H9 (cell line): ENCODE measurements around the gene KIF12. TPM values are rescaled to one million over a fixed set of nuclear protein-coding genes. Genes with fewer than 3 reads are reported as not detected.

Experiments used
- DNase-seq: peaks from one replicate; pipeline ENCODE4 v3.0.0-alpha.2; 2017
- H2AFZ ChIP-seq: one replicate; pipeline ENCODE4 v1.6.1; 2013; ENCODE audit warnings: mild to moderate bottlenecking, low read length, control low read depth, moderate library complexity
- H2AK5ac ChIP-seq: 2 replicates; pipeline ENCODE4 v1.6.1; 2013; ENCODE audit warnings: low read length, control low read depth, mixed read lengths; ENCODE audit not compliant: insufficient read length
- H2BK120ac ChIP-seq: one replicate; pipeline ENCODE4 v1.6.1; 2013; ENCODE audit warnings: low read depth, mild to moderate bottlenecking, low read length, control low read depth, inconsistent platforms; ENCODE audit not compliant: poor library complexity, severe bottlenecking
- H2BK12ac ChIP-seq: 2 replicates; pipeline ENCODE4 v1.6.1; 2013; ENCODE audit warnings: low read length, control low read depth, mixed read lengths, low read depth; ENCODE audit not compliant: insufficient read length
- H2BK15ac ChIP-seq: 2 replicates; pipeline ENCODE4 v1.6.1; 2013; ENCODE audit warnings: low read depth, low read length, control low read depth
- H2BK20ac ChIP-seq: one replicate; pipeline ENCODE4 v1.6.1; 2013; ENCODE audit warnings: low read depth, mild to moderate bottlenecking, low read length, control low read depth, inconsistent platforms; ENCODE audit not compliant: poor library complexity, severe bottlenecking
- H2BK5ac ChIP-seq: 2 replicates; pipeline ENCODE4 v1.6.1; 2013; ENCODE audit warnings: low read length, control low read depth, mixed read lengths; ENCODE audit not compliant: insufficient read length
- H3K14ac ChIP-seq: 2 replicates; pipeline ENCODE4 v1.6.1; 2013; ENCODE audit warnings: low read length, control low read depth; ENCODE audit not compliant: insufficient read depth
- H3K18ac ChIP-seq: 2 replicates; pipeline ENCODE4 v1.6.1; 2013; ENCODE audit warnings: low read depth, mild to moderate bottlenecking, mixed read lengths, low read length, control low read depth; ENCODE audit not compliant: insufficient read length
- H3K23ac ChIP-seq: 2 replicates; pipeline ENCODE4 v1.6.1; 2013; ENCODE audit warnings: low read length, control low read depth, mixed read lengths, low read depth; ENCODE audit not compliant: insufficient read length
- H3K23me2 ChIP-seq: 2 replicates; pipeline ENCODE4 v1.6.1; 2013; ENCODE audit warnings: low read depth, mild to moderate bottlenecking, mixed read lengths, low read length, control low read depth; ENCODE audit not compliant: insufficient read length, poor library complexity, severe bottlenecking
- H3K27ac ChIP-seq: 2 replicates; pipeline ENCODE4 v1.5.1; 2013; ENCODE audit warnings: low read length, control low read depth, mixed read lengths, low read depth; ENCODE audit not compliant: insufficient read length
- H3K27me3 ChIP-seq: 2 replicates; pipeline ENCODE4 v1.6.1; 2013; ENCODE audit warnings: low read length, control low read depth, inconsistent platforms; ENCODE audit not compliant: insufficient read depth
- H3K4ac ChIP-seq: 2 replicates; pipeline ENCODE4 v1.6.1; 2013; ENCODE audit warnings: low read depth, mild to moderate bottlenecking, control low read depth, inconsistent platforms, low read length, moderate library complexity
- H3K4me1 ChIP-seq: 2 replicates; pipeline ENCODE4 v1.6.1; 2013; ENCODE audit warnings: low read length, control low read depth, inconsistent platforms; ENCODE audit not compliant: insufficient read depth
- H3K4me2 ChIP-seq: 2 replicates; pipeline ENCODE4 v1.6.1; 2013; ENCODE audit warnings: low read length, control low read depth, mixed read lengths; ENCODE audit not compliant: insufficient read length, insufficient read depth
- H3K56ac ChIP-seq: 2 replicates; pipeline ENCODE4 v1.6.1; 2013; ENCODE audit warnings: low read depth, mild to moderate bottlenecking, mixed read lengths, low read length, control low read depth; ENCODE audit not compliant: insufficient read length
- H3K79me1 ChIP-seq: 2 replicates; pipeline ENCODE4 v1.6.1; 2013; ENCODE audit warnings: low read depth, mild to moderate bottlenecking, moderate library complexity, low read length, control low read depth, inconsistent platforms; ENCODE audit not compliant: insufficient read depth, poor library complexity, severe bottlenecking
- H3K79me2 ChIP-seq: 2 replicates; pipeline ENCODE4 v1.6.1; 2013; ENCODE audit warnings: low read length, control low read depth, inconsistent platforms; ENCODE audit not compliant: insufficient read depth
- H3K9ac ChIP-seq: 2 replicates; pipeline ENCODE4 v1.6.1; 2013; ENCODE audit warnings: low read length, control low read depth, mixed read lengths; ENCODE audit not compliant: insufficient read length; ENCODE audit errors: extremely low read depth
- H3K9me3 ChIP-seq: one replicate; pipeline ENCODE4 v1.6.1; 2013; ENCODE audit warnings: low read depth, low read length, inconsistent platforms; ENCODE audit not compliant: control insufficient read depth
- H3T11ph ChIP-seq: one replicate; pipeline ENCODE4 v1.6.1; 2013; ENCODE audit warnings: mild to moderate bottlenecking, low read length, control low read depth, inconsistent platforms
- H4K20me1 ChIP-seq: one replicate; pipeline ENCODE4 v1.6.1; 2013; ENCODE audit not compliant: control insufficient read depth, insufficient read length, insufficient read depth
- H4K5ac ChIP-seq: 2 replicates; pipeline ENCODE4 v1.6.1; 2013; ENCODE audit warnings: low read depth, mild to moderate bottlenecking, mixed read lengths, low read length, control low read depth; ENCODE audit not compliant: insufficient read length
- H4K8ac ChIP-seq: replicated peaks from 2 replicates; pipeline ENCODE4 v1.6.1; 2013; ENCODE audit warnings: low read length, control low read depth, mixed read lengths, low read depth; ENCODE audit not compliant: insufficient read length
- H4K91ac ChIP-seq: 2 replicates; pipeline ENCODE4 v1.6.1; 2013; ENCODE audit warnings: low read depth, mild to moderate bottlenecking, moderate library complexity, mixed read lengths, low read length, control low read depth; ENCODE audit not compliant: insufficient read length
- H3K27ac Mint-ChIP-seq, 3 experiments: 2 replicates in 2 of 3; 3 replicates in 1 of 3; pipeline ENCODE4 v1.8.0; 2020 to 2021; ENCODE audit warnings: mixed read lengths in 3 of 3, mild to moderate bottlenecking in 1 of 3, moderate library complexity in 1 of 3
- H3K27me3 Mint-ChIP-seq: 2 replicates; pipeline ENCODE4 v1.8.0; 2021; ENCODE audit warnings: low read depth, mild to moderate bottlenecking, moderate library complexity, mixed read lengths
- H3K36me3 Mint-ChIP-seq, 3 experiments: 2 replicates in 2 of 3; 3 replicates in 1 of 3; pipeline ENCODE4 v1.8.0; 2020 to 2021; ENCODE audit warnings: low read depth in 3 of 3, mixed read lengths in 3 of 3; ENCODE audit not compliant: insufficient read depth in 1 of 3
- H3K4me1 Mint-ChIP-seq, 2 experiments: 2 replicates each; pipeline ENCODE4 v1.8.0; 2020; ENCODE audit warnings: mixed read lengths in 2 of 2
- H3K4me3 Mint-ChIP-seq, 2 experiments: 2 replicates in 1 of 2; 3 replicates in 1 of 2; pipeline ENCODE4 v1.8.0; 2020 to 2021; ENCODE audit warnings: mild to moderate bottlenecking in 2 of 2, mixed read lengths in 2 of 2, moderate library complexity in 1 of 2
- H3K9me3 Mint-ChIP-seq, 2 experiments: 2 replicates in 1 of 2; 3 replicates in 1 of 2; pipeline ENCODE4 v1.8.0; 2020; ENCODE audit warnings: mild to moderate bottlenecking in 2 of 2, mixed read lengths in 2 of 2, moderate library complexity in 1 of 2
- WGBS: extraction: QIAGEN DNeasy Blood & Tissue Kit; methylation state at CpG from one replicate; pipeline ENCODE4 v1.1.7; 2013; ENCODE audit warnings: missing lambda C conversion rate, low lambda C conversion rate, mixed read lengths; ENCODE audit not compliant: insufficient read length; ENCODE audit errors: extremely low coverage; 5-methylcytosine and 5-hydroxymethylcytosine counted together
- total RNA-seq: library from RNA; stranded (reverse); gene quantifications from 2 replicates; pipeline ENCODE4 v1.2.1, GENCODE V29; 2021
- TF ChIP-seq, protein P1 (sequence below): fragments of 200-600 bp; sonication (generic); conservative IDR thresholded peaks from 3 replicates; pipeline ENCODE4 v1.8.0; 2021; ENCODE audit warnings: antibody characterized with exemption, mild to moderate bottlenecking

Gene KIF12
- total RNA-seq, 1 experiment from 2014 or later, result 3.3 TPM

- Histone ChIP-seq H2BK120ac (no peak overlapping the region), H3K79me1 (no peaks in the 10 kb centered on the region), H3K23me2 (no peaks in the 10 kb centered on the region), H3K27me3 (no peaks in the 10 kb centered on the region), H3K23ac (no peak overlapping the region), H3K18ac (no peak overlapping the region), H2AFZ (no peak overlapping the region), H3K9ac (no peak overlapping the region), H3K27ac (no peak overlapping the region), H3K4ac (no peak overlapping the region), H2BK15ac (no peak overlapping the region), H2BK20ac (no peak overlapping the region), H3K56ac (no peak overlapping the region), H4K8ac (no peak overlapping the region), H2AK5ac (no peak overlapping the region), H4K91ac (no peak overlapping the region), H3K4me1 (no peaks in the 10 kb centered on the region), H3K4me2 (no peak overlapping the region), H3T11ph (no peak overlapping the region), H2BK5ac (no peak overlapping the region), H4K5ac (no peak overlapping the region), H3K14ac (no peak overlapping the region), H4K20me1 (no peaks in the 10 kb centered on the region), H3K9me3 (no peaks in the 10 kb centered on the region), H2BK12ac (no peak overlapping the region), H3K79me2 (no peaks in the 10 kb centered on the region)
- no CpG with 5 or more reads among the region's 4 CpGs for WGBS
- Mint-ChIP-seq H3K27me3 (peaks cover 44% of the 10 kb centered on the region), H3K4me3 (no peak overlapping the region), H3K27ac (no peak overlapping the region), H3K9me3 (no peaks in the 10 kb centered on the region), H3K36me3 (no peaks in the 10 kb centered on the region), H3K4me1 (peaks cover 6 to 7% of the 10 kb centered on the region in 2 experiments; a peak in 3 of 4 replicates)
- TF ChIP-seq, protein P1, sequence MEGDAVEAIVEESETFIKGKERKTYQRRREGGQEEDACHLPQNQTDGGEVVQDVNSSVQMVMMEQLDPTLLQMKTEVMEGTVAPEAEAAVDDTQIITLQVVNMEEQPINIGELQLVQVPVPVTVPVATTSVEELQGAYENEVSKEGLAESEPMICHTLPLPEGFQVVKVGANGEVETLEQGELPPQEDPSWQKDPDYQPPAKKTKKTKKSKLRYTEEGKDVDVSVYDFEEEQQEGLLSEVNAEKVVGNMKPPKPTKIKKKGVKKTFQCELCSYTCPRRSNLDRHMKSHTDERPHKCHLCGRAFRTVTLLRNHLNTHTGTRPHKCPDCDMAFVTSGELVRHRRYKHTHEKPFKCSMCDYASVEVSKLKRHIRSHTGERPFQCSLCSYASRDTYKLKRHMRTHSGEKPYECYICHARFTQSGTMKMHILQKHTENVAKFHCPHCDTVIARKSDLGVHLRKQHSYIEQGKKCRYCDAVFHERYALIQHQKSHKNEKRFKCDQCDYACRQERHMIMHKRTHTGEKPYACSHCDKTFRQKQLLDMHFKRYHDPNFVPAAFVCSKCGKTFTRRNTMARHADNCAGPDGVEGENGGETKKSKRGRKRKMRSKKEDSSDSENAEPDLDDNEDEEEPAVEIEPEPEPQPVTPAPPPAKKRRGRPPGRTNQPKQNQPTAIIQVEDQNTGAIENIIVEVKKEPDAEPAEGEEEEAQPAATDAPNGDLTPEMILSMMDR, result no peak
- DNase-seq, result no peak
Observed at GRCh38 chr9:114075602-114076001, 23.5 kb downstream of the KIF12 start.
